HepG2 (cell line): ENCODE results near the gene BPIFA1. TPM values are rescaled to one million over a fixed set of nuclear protein-coding genes. Genes with fewer than 3 reads are reported as not detected.
A peak's percentile ranks its signal among the peaks of the same experiment; 100 is the strongest.

ENCODE experiments used
- CHD2 ChIP-seq: IDR thresholded peaks from 2 replicates; pipeline ENCODE4 v1.6.1; 2011; ENCODE audit warnings: low read depth, low read length, improper control_type of control experiment
- CHD4 ChIP-seq: fragments of 200-600 bp; sonication (generic); IDR thresholded peaks from 2 replicates; pipeline ENCODE4 v1.7.0; 2017; ENCODE audit warnings: mild to moderate bottlenecking, low read length, borderline replicate concordance
- DMAP1 ChIP-seq: IDR thresholded peaks from 2 replicates; pipeline ENCODE4 v1.6.1; 2016
- MIER2 ChIP-seq: IDR thresholded peaks from 2 replicates; pipeline ENCODE4 v1.6.1; 2016; ENCODE audit warnings: missing biosample characterization, missing genetic modification reagents
- RNF2 ChIP-seq: fragments of 450-650 bp; conservative IDR thresholded peaks from 2 replicates; pipeline ENCODE4 v1.6.1; 2016; ENCODE audit warnings: low read depth
- YEATS4 ChIP-seq: sonication (generic); formaldehyde crosslinking; IDR thresholded peaks from 2 replicates; pipeline ENCODE4 v1.4.0; 2020; ENCODE audit warnings: missing genetic modification reagents, borderline replicate concordance
- ZFX ChIP-seq: sonication (generic); formaldehyde crosslinking; IDR thresholded peaks from 2 replicates; pipeline ENCODE4 v1.4.0; 2020; ENCODE audit warnings: mild to moderate bottlenecking, low read depth, missing genetic modification reagents, moderate library complexity
- ZNF232 ChIP-seq: sonication (generic); formaldehyde crosslinking; IDR thresholded peaks from 2 replicates; pipeline ENCODE4 v1.4.0; 2020; ENCODE audit warnings: missing genetic modification reagents, borderline replicate concordance
- ZNF558 ChIP-seq: sonication (generic); formaldehyde crosslinking; IDR thresholded peaks from 2 replicates; pipeline ENCODE4 v1.9.0; 2022; ENCODE audit warnings: mild to moderate bottlenecking, missing genetic modification reagents, borderline replicate concordance
- polyA plus RNA-seq, 8 experiments: library from polyadenylated mRNA; depleted of rRNA in 3 of 8; stranded (reverse) in 7 of 8; unstranded in 1 of 8; fragments of >200 nt; fragmentation: Illumina TruSeq in 4 of 8; extraction: Trizol in 4 of 8; gene quantifications; 2 replicates each; pipeline versions ENCODE4 v1.2.1 to v1.2.3, GENCODE V29; 2011 to 2016; ENCODE audit warnings: low read depth in 4 of 8, missing spikeins in 1 of 8, mixed read lengths in 1 of 8; ENCODE audit not compliant: insufficient read depth in 1 of 8
- total RNA-seq, 5 experiments: library from RNA; depleted of rRNA; stranded (reverse); fragments of >200 nt; fragmentation: Illumina TruSeq; extraction: Trizol; gene quantifications; 2 replicates each; pipeline ENCODE4 v1.2.3, GENCODE V29; 2016; ENCODE audit warnings: low read depth in 1 of 5
- TF ChIP-seq, protein P1 (sequence below), 2 experiments: sonication (generic) in 1 of 2; formaldehyde crosslinking in 1 of 2; IDR thresholded peaks; 2 replicates each; pipeline versions ENCODE4 v1.5.1 to v1.6.1; 2011 to 2020; ENCODE audit warnings: borderline replicate concordance in 1 of 2, low read depth in 1 of 2, low read length in 1 of 2, mild to moderate bottlenecking in 1 of 2, missing genetic modification reagents in 1 of 2, moderate library complexity in 1 of 2
- TF ChIP-seq, protein P2 (sequence below): sonication (generic); formaldehyde crosslinking; IDR thresholded peaks from 2 replicates; pipeline ENCODE4 v1.8.0; 2022; ENCODE audit warnings: missing genetic modification reagents, low read depth, mild to moderate bottlenecking, borderline replicate concordance
- TF ChIP-seq, protein P3 (sequence below): sonication (generic); formaldehyde crosslinking; IDR thresholded peaks from 2 replicates; pipeline ENCODE4 v1.9.0; 2022; ENCODE audit warnings: missing genetic modification reagents, mild to moderate bottlenecking, borderline replicate concordance
- TF ChIP-seq, protein P4 (sequence below), 2 experiments: fragments of 450-650 bp in 1 of 2; sonication (generic) in 1 of 2; formaldehyde crosslinking in 1 of 2; IDR thresholded peaks; 2 replicates each; pipeline versions ENCODE4 v1.6.1 to v1.8.0; 2016 to 2022; ENCODE audit warnings: antibody characterized with exemption in 1 of 2, mild to moderate bottlenecking in 1 of 2, missing genetic modification reagents in 1 of 2

BPIFA1 gene
- total and polyA plus RNA-seq, 2 of the 13 experiments (the other 11 are each of a cell fraction or from before 2014, with no cell fraction given): not detected

DNA sequence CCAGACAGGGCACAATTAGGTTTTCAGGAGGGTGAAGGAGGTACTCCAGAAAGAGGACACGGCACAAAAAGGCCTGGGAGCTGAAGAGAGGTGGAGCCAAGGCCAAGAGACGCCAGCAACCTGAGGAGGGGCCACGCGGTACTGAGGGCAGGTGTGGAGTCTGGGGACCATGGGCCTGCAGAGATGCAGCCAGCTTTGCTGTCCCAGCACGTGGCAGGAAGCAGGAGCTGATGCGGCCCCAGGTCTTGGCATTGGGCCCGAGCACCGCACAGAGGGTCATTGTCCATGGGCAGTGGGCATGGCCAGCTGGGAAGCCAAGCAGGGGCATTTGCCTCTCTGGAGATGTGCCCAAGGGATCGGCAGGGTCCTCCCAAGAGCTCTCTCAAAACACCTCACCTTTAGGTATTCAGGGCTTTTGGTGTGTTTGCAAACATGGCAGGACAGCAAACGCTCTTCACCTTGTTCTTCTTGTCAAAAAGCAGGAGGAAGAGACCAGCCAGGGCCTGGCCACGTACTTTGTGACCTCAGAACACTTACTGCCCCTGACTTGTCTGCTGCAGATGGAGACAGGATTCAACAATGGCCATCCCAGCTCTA, 45.9 kb downstream of the BPIFA1 start (continued):
- TF ChIP-seq, protein P1, sequence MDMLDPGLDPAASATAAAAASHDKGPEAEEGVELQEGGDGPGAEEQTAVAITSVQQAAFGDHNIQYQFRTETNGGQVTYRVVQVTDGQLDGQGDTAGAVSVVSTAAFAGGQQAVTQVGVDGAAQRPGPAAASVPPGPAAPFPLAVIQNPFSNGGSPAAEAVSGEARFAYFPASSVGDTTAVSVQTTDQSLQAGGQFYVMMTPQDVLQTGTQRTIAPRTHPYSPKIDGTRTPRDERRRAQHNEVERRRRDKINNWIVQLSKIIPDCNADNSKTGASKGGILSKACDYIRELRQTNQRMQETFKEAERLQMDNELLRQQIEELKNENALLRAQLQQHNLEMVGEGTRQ (IDR thresholded peaks at IDR 0.05; ENCODE audit: low read depth, low read length): no peak
- TF ChIP-seq, protein P1 (CRISPR knock-in tag; IDR thresholded peaks at IDR 0.05; ENCODE audit: borderline replicate concordance): no peak
- TF ChIP-seq CHD4 (no peak), RNF2 (no peak), YEATS4 (CRISPR knock-in tag) (no peak), MIER2 (CRISPR knock-in tag) (no peak), ZFX (CRISPR knock-in tag) (peak; percentile 80), ZNF232 (CRISPR knock-in tag) (no peak), ZNF558 (no peak), CHD2 (no peak), DMAP1 (CRISPR knock-in tag) (no peak)
- TF ChIP-seq, protein P2, sequence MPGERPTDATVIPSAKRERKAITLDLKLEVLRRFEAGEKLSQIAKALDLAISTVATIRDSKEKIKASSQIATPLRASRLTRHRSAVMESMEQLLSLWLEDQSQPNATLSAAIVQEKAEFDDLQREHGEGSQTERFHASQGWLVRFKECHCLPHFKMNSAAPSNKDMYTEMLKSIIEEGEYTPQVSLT (CRISPR knock-in tag): no peak
- TF ChIP-seq, protein P3, sequence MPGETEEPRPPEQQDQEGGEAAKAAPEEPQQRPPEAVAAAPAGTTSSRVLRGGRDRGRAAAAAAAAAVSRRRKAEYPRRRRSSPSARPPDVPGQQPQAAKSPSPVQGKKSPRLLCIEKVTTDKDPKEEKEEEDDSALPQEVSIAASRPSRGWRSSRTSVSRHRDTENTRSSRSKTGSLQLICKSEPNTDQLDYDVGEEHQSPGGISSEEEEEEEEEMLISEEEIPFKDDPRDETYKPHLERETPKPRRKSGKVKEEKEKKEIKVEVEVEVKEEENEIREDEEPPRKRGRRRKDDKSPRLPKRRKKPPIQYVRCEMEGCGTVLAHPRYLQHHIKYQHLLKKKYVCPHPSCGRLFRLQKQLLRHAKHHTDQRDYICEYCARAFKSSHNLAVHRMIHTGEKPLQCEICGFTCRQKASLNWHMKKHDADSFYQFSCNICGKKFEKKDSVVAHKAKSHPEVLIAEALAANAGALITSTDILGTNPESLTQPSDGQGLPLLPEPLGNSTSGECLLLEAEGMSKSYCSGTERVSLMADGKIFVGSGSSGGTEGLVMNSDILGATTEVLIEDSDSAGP (CRISPR knock-in tag): peak; percentile 54; the same call in 1 of the 2 replicates
- TF ChIP-seq, protein P4, sequence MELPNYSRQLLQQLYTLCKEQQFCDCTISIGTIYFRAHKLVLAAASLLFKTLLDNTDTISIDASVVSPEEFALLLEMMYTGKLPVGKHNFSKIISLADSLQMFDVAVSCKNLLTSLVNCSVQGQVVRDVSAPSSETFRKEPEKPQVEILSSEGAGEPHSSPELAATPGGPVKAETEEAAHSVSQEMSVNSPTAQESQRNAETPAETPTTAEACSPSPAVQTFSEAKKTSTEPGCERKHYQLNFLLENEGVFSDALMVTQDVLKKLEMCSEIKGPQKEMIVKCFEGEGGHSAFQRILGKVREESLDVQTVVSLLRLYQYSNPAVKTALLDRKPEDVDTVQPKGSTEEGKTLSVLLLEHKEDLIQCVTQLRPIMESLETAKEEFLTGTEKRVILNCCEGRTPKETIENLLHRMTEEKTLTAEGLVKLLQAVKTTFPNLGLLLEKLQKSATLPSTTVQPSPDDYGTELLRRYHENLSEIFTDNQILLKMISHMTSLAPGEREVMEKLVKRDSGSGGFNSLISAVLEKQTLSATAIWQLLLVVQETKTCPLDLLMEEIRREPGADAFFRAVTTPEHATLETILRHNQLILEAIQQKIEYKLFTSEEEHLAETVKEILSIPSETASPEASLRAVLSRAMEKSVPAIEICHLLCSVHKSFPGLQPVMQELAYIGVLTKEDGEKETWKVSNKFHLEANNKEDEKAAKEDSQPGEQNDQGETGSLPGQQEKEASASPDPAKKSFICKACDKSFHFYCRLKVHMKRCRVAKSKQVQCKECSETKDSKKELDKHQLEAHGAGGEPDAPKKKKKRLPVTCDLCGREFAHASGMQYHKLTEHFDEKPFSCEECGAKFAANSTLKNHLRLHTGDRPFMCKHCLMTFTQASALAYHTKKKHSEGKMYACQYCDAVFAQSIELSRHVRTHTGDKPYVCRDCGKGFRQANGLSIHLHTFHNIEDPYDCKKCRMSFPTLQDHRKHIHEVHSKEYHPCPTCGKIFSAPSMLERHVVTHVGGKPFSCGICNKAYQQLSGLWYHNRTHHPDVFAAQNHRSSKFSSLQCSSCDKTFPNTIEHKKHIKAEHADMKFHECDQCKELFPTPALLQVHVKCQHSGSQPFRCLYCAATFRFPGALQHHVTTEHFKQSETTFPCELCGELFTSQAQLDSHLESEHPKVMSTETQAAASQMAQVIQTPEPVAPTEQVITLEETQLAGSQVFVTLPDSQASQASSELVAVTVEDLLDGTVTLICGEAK (IDR thresholded peaks at IDR 0.05): no peak
- TF ChIP-seq, protein P4 (CRISPR knock-in tag; IDR thresholded peaks at IDR 0.05): no peak
